GM12878 (cell line): ENCODE measurements around the gene TREML1. TPM values are rescaled to one million over a fixed set of nuclear protein-coding genes. Genes with fewer than 3 reads are reported as not detected.

Experiments used
- ATAC-seq: fragments of 200-7000 bp; cut with Tn5 transposase; 3 replicates; pipeline ENCODE4 v1.9.1; 2020; ENCODE audit warnings: mild to moderate bottlenecking, moderate library complexity
- BruUV-seq: library from RNA; stranded (reverse); fragments of 400-500 nt; replicated peaks from 2 replicates; lab custom pipeline; 2021; lab: Mats Ljungman, UMichigan
- CTCF ChIA-PET: fragments of 300-600 bp; sonication (Branson Sonifier 250); formaldehyde crosslinking; extraction: SDS; loops from one replicate; lab custom pipeline; 2021; ENCODE audit warnings: inconsistent platforms; lab: Yijun Ruan, JAX
- POLR2A ChIA-PET: fragments of 350-600 bp; formaldehyde crosslinking; extraction: SDS; loops from one replicate; lab custom pipeline; 2021; ENCODE audit warnings: inconsistent platforms; lab: Charles Lee
- RAD21 ChIA-PET: fragments of 300-600 bp; sonication (Branson Sonifier 250); formaldehyde crosslinking; loops from one replicate; lab custom pipeline; 2023; ENCODE audit warnings: antibody characterized with exemption; ENCODE audit not compliant: unreplicated experiment; lab: Charles Lee
- SMC1A ChIA-PET: fragments of 300-600 bp; sonication (Branson Sonifier 250); formaldehyde crosslinking; loops from one replicate; lab custom pipeline; 2023; ENCODE audit not compliant: unreplicated experiment, uncharacterized antibody; lab: Charles Lee
- DNase-seq: peaks from one replicate; pipeline ENCODE4 v3.0.0-alpha.2; 2011; ENCODE audit warnings: low read depth, low spot score
- FAIRE-seq: peaks from 3 replicates; lab custom pipeline; 2011; peaks lifted over from hg19 to GRCh38; lab: Jason Lieb, UNC
- H2AFZ ChIP-seq: 2 replicates; pipeline ENCODE4 v1.6.0; 2011; ENCODE audit warnings: low read depth, low read length, control low read depth; ENCODE audit not compliant: control insufficient read depth
- H3K27ac ChIP-seq: 2 replicates; pipeline ENCODE4 v1.5.1; 2011; ENCODE audit warnings: control low read depth; ENCODE audit not compliant: control insufficient read depth, insufficient read depth
- H3K27me3 ChIP-seq, 2 experiments: replicated peaks in 1 of 2; 2 replicates each; pipeline versions ENCODE4 v1.6.0 to v1.6.1; 2011; ENCODE audit warnings: low read length in 1 of 2; ENCODE audit not compliant: control insufficient read depth in 2 of 2, insufficient read depth in 2 of 2
- H3K36me3 ChIP-seq, 2 experiments: 2 replicates each; pipeline ENCODE4 v1.5.1; 2011; ENCODE audit warnings: low read length in 1 of 2; ENCODE audit not compliant: control insufficient read depth in 2 of 2, insufficient read depth in 2 of 2
- H3K4me1 ChIP-seq: 2 replicates; pipeline ENCODE4 v1.6.1; 2011; ENCODE audit warnings: mild to moderate bottlenecking, low read length, moderate library complexity, mixed read lengths; ENCODE audit not compliant: control insufficient read depth, insufficient read depth
- H3K4me2 ChIP-seq: 2 replicates; pipeline ENCODE4 v1.6.0; 2011; ENCODE audit warnings: control low read depth; ENCODE audit not compliant: control insufficient read depth, insufficient read depth
- H3K4me3 ChIP-seq: fragments of 200-600 bp; sonication (generic); 2 replicates; pipeline ENCODE4 v1.5.1; 2016
- H3K79me2 ChIP-seq: 2 replicates; pipeline ENCODE4 v1.6.0; 2011; ENCODE audit warnings: low read length; ENCODE audit not compliant: control insufficient read depth, insufficient read depth
- H3K9ac ChIP-seq: 2 replicates; pipeline ENCODE4 v1.8.0; 2011; ENCODE audit warnings: low read length, control low read depth, mixed read lengths; ENCODE audit not compliant: control insufficient read depth, insufficient read depth
- H3K9me3 ChIP-seq: replicated peaks from 3 replicates; pipeline ENCODE4 v1.5.1; 2011; ENCODE audit warnings: mild to moderate bottlenecking, low read length; ENCODE audit not compliant: control insufficient read depth, insufficient read depth
- H4K20me1 ChIP-seq: 2 replicates; pipeline ENCODE4 v1.6.0; 2011; ENCODE audit not compliant: control insufficient read depth, insufficient read depth
- CBX3 ChIP-seq: fragments of 200-600 bp; sonication (generic); IDR thresholded peaks from 2 replicates; pipeline ENCODE4 v1.6.1; 2016; ENCODE audit warnings: low read depth, borderline replicate concordance
- FOS ChIP-seq: IDR thresholded peaks from 3 replicates; pipeline ENCODE4 v1.6.1; 2011; ENCODE audit warnings: borderline replicate concordance; ENCODE audit not compliant: insufficient read length; ENCODE audit errors: extremely low read depth
- MTA2 ChIP-seq: fragments of 450-650 bp; IDR thresholded peaks from 2 replicates; pipeline ENCODE4 v1.6.1; 2016; ENCODE audit warnings: low read depth, mild to moderate bottlenecking, moderate library complexity
- POLR2AphosphoS5 ChIP-seq: IDR thresholded peaks from 2 replicates; pipeline ENCODE4 v1.6.1; 2011; ENCODE audit warnings: mild to moderate bottlenecking, low read length, inconsistent platforms
- SMC3 ChIP-seq: IDR thresholded peaks from 2 replicates; pipeline ENCODE4 v1.6.1; 2011; ENCODE audit warnings: low read length, improper control_type of control experiment, borderline replicate concordance
- SUZ12 ChIP-seq: fragments of 200-600 bp; sonication (generic); IDR thresholded peaks from one replicate; pipeline ENCODE4 v1.6.1; 2018; ENCODE audit warnings: antibody characterized with exemption, mild to moderate bottlenecking; ENCODE audit not compliant: unreplicated experiment
- TBL1XR1 ChIP-seq: IDR thresholded peaks from 2 replicates; pipeline ENCODE4 v1.6.1; 2012; ENCODE audit warnings: low read depth, low read length, improper control_type of control experiment
- TCF12 ChIP-seq: IDR thresholded peaks from 2 replicates; pipeline ENCODE4 v1.6.1; 2011; ENCODE audit warnings: low read depth, mild to moderate bottlenecking, low read length
- YY1 ChIP-seq: IDR thresholded peaks from 2 replicates; pipeline ENCODE4 v1.6.1; 2011; ENCODE audit warnings: low read depth, mild to moderate bottlenecking, low read length
- ZNF384 ChIP-seq: IDR thresholded peaks from 2 replicates; pipeline ENCODE4 v1.6.1; 2012; ENCODE audit warnings: low read depth, mild to moderate bottlenecking, low read length, improper control_type of control experiment, borderline replicate concordance
- ZNF622 ChIP-seq: fragments of 450-650 bp; IDR thresholded peaks from 2 replicates; pipeline ENCODE4 v1.6.1; 2017; ENCODE audit warnings: mild to moderate bottlenecking, inconsistent platforms
- WGBS: methylation state at CpG from one replicate; pipeline ENCODE4 v1.1.6; 2016; ENCODE audit warnings: low lambda C conversion rate; ENCODE audit not compliant: insufficient replicate concordance, insufficient coverage; ENCODE audit errors: missing lambda C conversion rate; 5-methylcytosine and 5-hydroxymethylcytosine counted together
- in situ Hi-C: fragments of 300-500 bp; cut with MboI; formaldehyde crosslinking; loops from 9 replicates; pipeline ENCODE4 v1.14.3; 2018; ENCODE audit warnings: mixed read lengths
- intact Hi-C: fragments of 100-400 bp; cut with micrococcal nuclease; formaldehyde crosslinking; loops from one replicate; pipeline ENCODE4 v1.14.2; 2022; ENCODE audit not compliant: unreplicated experiment
- polyA plus RNA-seq, 11 experiments: library from polyadenylated mRNA; depleted of rRNA in 4 of 11; unstranded in 6 of 11; stranded (reverse) in 5 of 11; fragments of >200 nt; fragmentation: Nextera tagmentation in 4 of 11; fragmentation: Illumina TruSeq in 1 of 11; extraction: Ambion mirVana in 4 of 11; extraction: Trizol in 1 of 11; gene quantifications; 1 replicate in 1 of 11; 2 replicates in 10 of 11; pipeline versions ENCODE4 v1.2.1 to v1.2.3, GENCODE V29; 2011 to 2016; ENCODE audit warnings: inconsistent platforms in 2 of 11, missing spikeins in 2 of 11, low read depth in 1 of 11
- total RNA-seq, 4 experiments: library from RNA; depleted of rRNA in 3 of 4; stranded (reverse); fragments of >200 nt in 3 of 4; fragmentation: Illumina TruSeq in 1 of 4; extraction: Trizol in 1 of 4; gene quantifications; 2 replicates each; pipeline versions ENCODE4 v1.2.1 to v1.2.3, GENCODE V29; 2013 to 2021
- TF ChIP-seq, protein P1 (sequence below), 3 experiments: IDR thresholded peaks in 2 of 3; conservative IDR thresholded peaks in 1 of 3; 2 replicates each; pipeline ENCODE4 v1.5.1; 2011; ENCODE audit warnings: low read depth in 3 of 3, low read length in 3 of 3, mild to moderate bottlenecking in 3 of 3, control low read depth in 2 of 3, moderate library complexity in 2 of 3, inconsistent platforms in 1 of 3, mixed read lengths in 1 of 3; ENCODE audit not compliant: control insufficient read depth in 2 of 3, insufficient read depth in 1 of 3; ENCODE audit errors: extremely low read depth in 1 of 3

Gene TREML1
- total and polyA plus RNA-seq, 10 of the 15 experiments (the other 5 are each of a cell fraction or from before 2014, with no cell fraction given) = 0.21 TPM; not detected in 9

DNA sequence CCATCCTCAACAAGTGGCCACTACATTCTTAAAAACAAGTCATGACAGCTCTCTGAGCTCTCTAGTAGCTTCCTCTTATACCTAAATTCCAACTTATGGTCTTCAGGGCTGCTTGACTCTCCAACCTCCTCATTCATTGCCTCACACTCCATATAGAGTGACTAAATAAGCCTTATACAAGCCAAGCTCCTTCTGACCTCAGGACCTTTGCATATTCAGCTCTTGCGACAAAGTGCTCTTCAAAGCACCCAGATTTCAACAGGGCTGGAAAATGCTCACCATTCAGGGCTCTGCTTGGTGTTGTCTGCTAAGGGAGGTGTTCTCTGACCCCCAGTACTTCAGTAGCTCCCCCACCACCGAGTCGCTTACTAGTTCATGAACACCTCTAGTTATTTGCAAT, 43.1 kb upstream of the TREML1 start:
- Histone ChIP-seq H3K9ac (no peak overlapping the region), H3K4me2 (no peak overlapping the region), H3K79me2 (peaks cover 2% of the 10 kb centered on the region; the same call in 1 of the 2 replicates), H3K36me3 (no peaks in the 10 kb centered on the region; a peak in 1 of 4 replicates), H3K4me1 (peaks cover 30% of the 10 kb centered on the region), H4K20me1 (no peaks in the 10 kb centered on the region), H2AFZ (no peak overlapping the region), H3K27me3 (no peaks in the 10 kb centered on the region; a peak in 1 of 4 replicates)
- no TSS peak for BruUV-seq
- ChIA-PET RAD21 (interaction anchor here (1.2 kb wide), 1 partner anchor 123 kb away, joined by 4 read pairs; no protein-coding TSS in a partner anchor), POLR2A (interaction anchor here (0.7 to 1.4 kb wide), 4 partner anchors 11 to 152 kb away, joined by 3 read pairs; no protein-coding TSS in a partner anchor)
- in situ Hi-C loops (no loop called here), intact Hi-C loops (no loop called here)
- no peak for FAIRE-seq
- 100% methylated on average over 3 of the region's 3 CpGs for WGBS
- TF ChIP-seq SMC3 = no peak
- TF ChIP-seq, all 136 proteins: peak for 0
- ATAC-seq (no peak), DNase-seq (no peak)
- SMC1A ChIA-PET = interaction anchor here (0.7 to 2.3 kb wide), 9 partner anchors 9 to 121 kb away, joined by 3 to 6 read pairs (median 5); no protein-coding TSS in a partner anchor
- Histone ChIP-seq H3K27ac (no peak overlapping the region), H3K4me3 (no peak overlapping the region), H3K9me3 (no peaks in the 10 kb centered on the region; the same call in 2 of the 3 replicates)
- CTCF ChIA-PET = interaction anchor here (0.7 to 3.8 kb wide), 9 partner anchors 8 to 123 kb away, joined by 3 to 26 read pairs (median 3); no protein-coding TSS in a partner anchor

DNA sequence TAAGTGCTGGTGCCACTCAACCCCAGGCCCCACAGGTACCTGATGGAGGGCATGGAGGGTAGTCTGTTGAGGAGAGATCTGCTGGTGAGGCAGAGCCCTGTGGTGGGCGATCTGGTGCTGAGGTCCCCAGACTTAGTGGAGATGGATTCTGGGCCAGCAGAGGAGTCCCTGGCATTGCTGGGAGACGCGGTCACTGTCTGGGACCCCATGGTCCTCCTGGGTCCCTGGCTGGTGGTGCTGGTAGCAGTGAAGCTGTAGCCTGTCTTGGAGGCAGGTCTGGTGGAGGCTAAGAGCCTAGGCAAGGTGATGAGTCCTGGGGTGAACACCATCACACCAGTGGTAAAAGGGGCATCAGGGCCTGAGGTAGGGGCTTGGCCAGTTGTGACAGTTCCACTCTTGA, 40.2 kb upstream of the TREML1 start:
- no TSS peak for BruUV-seq
- Histone ChIP-seq H3K4me1 (0 out of 2 replicates have a peak, but pooled peaks cover 1% of the 10 kb centered on the region), H3K79me2 (no peaks in the 10 kb centered on the region), H3K9ac (no peak overlapping the region), H3K27ac (no peak overlapping the region), H3K27me3 (no peaks in the 10 kb centered on the region; a peak in 1 of 4 replicates), H3K4me3 (no peak overlapping the region), H3K4me2 (no peak overlapping the region), H4K20me1 (no peaks in the 10 kb centered on the region), H3K36me3 (peaks cover 0 to 4% of the 10 kb centered on the region in 2 experiments; a peak in 2 of 4 replicates), H3K9me3 (peaks cover 17% of the 10 kb centered on the region), H2AFZ (no peak overlapping the region)
- RAD21 ChIA-PET = no interaction called here
- POLR2A ChIA-PET = no interaction called here
- CTCF ChIA-PET = interaction anchor here (3.8 kb wide), 1 partner anchor 12 kb away, joined by 26 read pairs; no protein-coding TSS in a partner anchor
- in situ Hi-C loops (no loop called here), intact Hi-C loops (loop anchor here (5.0 kb wide), 1 partner anchor 123 kb away; no protein-coding TSS in a partner anchor)
- DNase-seq = no peak
- ATAC-seq = no peak
- 90% methylated on average over 3 of the region's 3 CpGs for WGBS
- SMC1A ChIA-PET = no interaction called here
- FAIRE-seq = no peak
- TF ChIP-seq POLR2AphosphoS5 (no peak), CBX3 (no peak), ZNF622 (no peak), SUZ12 (no peak), TCF12 (no peak), ZNF384 (no peak), MTA2 (no peak), FOS (no peak), YY1 (no peak), TBL1XR1 (no peak)
- TF ChIP-seq, protein P1, sequence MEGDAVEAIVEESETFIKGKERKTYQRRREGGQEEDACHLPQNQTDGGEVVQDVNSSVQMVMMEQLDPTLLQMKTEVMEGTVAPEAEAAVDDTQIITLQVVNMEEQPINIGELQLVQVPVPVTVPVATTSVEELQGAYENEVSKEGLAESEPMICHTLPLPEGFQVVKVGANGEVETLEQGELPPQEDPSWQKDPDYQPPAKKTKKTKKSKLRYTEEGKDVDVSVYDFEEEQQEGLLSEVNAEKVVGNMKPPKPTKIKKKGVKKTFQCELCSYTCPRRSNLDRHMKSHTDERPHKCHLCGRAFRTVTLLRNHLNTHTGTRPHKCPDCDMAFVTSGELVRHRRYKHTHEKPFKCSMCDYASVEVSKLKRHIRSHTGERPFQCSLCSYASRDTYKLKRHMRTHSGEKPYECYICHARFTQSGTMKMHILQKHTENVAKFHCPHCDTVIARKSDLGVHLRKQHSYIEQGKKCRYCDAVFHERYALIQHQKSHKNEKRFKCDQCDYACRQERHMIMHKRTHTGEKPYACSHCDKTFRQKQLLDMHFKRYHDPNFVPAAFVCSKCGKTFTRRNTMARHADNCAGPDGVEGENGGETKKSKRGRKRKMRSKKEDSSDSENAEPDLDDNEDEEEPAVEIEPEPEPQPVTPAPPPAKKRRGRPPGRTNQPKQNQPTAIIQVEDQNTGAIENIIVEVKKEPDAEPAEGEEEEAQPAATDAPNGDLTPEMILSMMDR (IDR thresholded peaks at IDR 0.05 in 2 of 3, conservative IDR thresholded peaks at IDR 0.05 in 1 of 3; ENCODE audit: control insufficient read depth in 2 of 3, extremely low read depth in 1 of 3, insufficient read depth in 1 of 3, low read depth in 3 of 3, low read length in 3 of 3) = no peak
